ENCODE data around the gene AFP. TPM values are rescaled to one million over a fixed set of nuclear protein-coding genes. Genes with fewer than 3 reads are reported as not detected.

The AFP gene
- total and polyA plus RNA-seq, 10 of the 15 experiments (the other 5 are each of a cell fraction or from before 2014, with no cell fraction given) = 0.72 TPM; not detected in 9

DNA sequence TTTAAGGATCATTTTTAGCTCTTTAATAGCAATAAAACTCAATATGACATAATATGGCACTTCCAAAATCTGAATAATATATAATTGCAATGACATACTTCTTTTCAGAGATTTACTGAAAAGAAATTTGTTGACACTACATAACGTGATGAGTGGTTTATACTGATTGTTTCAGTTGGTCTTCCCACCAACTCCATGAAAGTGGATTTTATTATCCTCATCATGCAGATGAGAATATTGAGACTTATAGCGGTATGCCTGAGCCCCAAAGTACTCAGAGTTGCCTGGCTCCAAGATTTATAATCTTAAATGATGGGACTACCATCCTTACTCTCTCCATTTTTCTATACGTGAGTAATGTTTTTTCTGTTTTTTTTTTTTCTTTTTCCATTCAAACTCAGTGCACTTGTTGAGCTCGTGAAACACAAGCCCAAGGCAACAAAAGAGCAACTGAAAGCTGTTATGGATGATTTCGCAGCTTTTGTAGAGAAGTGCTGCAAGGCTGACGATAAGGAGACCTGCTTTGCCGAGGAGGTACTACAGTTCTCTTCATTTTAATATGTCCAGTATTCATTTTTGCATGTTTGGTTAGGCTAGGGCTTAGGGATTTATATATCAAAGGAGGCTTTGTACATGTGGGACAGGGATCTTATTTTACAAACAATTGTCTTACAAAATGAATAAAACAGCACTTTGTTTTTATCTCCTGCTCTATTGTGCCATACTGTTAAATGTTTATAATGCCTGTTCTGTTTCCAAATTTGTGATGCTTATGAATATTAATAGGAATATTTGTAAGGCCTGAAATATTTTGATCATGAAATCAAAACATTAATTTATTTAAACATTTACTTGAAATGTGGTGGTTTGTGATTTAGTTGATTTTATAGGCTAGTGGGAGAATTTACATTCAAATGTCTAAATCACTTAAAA lies 16.6 kb upstream of the AFP start:
- Histone ChIP-seq H3K36me3 (ENCODE audit: control insufficient read depth in 2 of 2, insufficient read depth in 2 of 2, low read length in 1 of 2) (no peaks in the 10 kb centered on the region), H2AFZ (ENCODE audit: control insufficient read depth, low read depth, low read length) (no peak overlapping the region), H3K4me1 (ENCODE audit: control insufficient read depth, insufficient read depth, low read length) (no peaks in the 10 kb centered on the region), H3K4me2 (ENCODE audit: control insufficient read depth, insufficient read depth) (no peak overlapping the region), H3K27me3 (replicated peaks in 1 of 2; ENCODE audit: control insufficient read depth in 2 of 2, insufficient read depth in 2 of 2, low read length in 1 of 2) (no peaks in the 10 kb centered on the region), H3K9me3 (replicated peaks; ENCODE audit: control insufficient read depth, insufficient read depth, low read length) (no peaks in the 10 kb centered on the region), H3K4me3 (no peak overlapping the region), H3K79me2 (ENCODE audit: control insufficient read depth, insufficient read depth, low read length) (no peaks in the 10 kb centered on the region), H3K9ac (ENCODE audit: control insufficient read depth, insufficient read depth, low read length) (no peak overlapping the region), H4K20me1 (ENCODE audit: control insufficient read depth, insufficient read depth) (no peaks in the 10 kb centered on the region), H3K27ac (ENCODE audit: control insufficient read depth, insufficient read depth) (no peak overlapping the region)
- ChIA-PET SMC1A (ENCODE audit: uncharacterized antibody, unreplicated experiment) (no interaction called here), CTCF (interaction anchor here (0.7 to 2.0 kb wide), 2 partner anchors 27 to 28 kb away, joined by 3 to 8 read pairs; no protein-coding TSS in a partner anchor), RAD21 (ENCODE audit: unreplicated experiment) (no interaction called here), POLR2A (no interaction called here)
- BruUV-seq (replicated peaks) = no TSS peak
- no peak for TF ChIP-seq BCL3 (IDR thresholded peaks at IDR 0.05; ENCODE audit: borderline replicate concordance, insufficient read depth, low read depth, low read length, poor library complexity, severe bottlenecking)
- TF ChIP-seq BACH1 (IDR thresholded peaks at IDR 0.05; ENCODE audit: borderline replicate concordance) = no peak
- no peak for TF ChIP-seq TBL1XR1 (IDR thresholded peaks at IDR 0.05; ENCODE audit: low read depth, low read length)
- TF ChIP-seq YBX1 (IDR thresholded peaks at IDR 0.05) = no peak
- TF ChIP-seq JUND (IDR thresholded peaks at IDR 0.05; ENCODE audit: low read depth, low read length) = no peak
- TF ChIP-seq TARDBP (IDR thresholded peaks at IDR 0.05; ENCODE audit: borderline replicate concordance) = no peak
- no peak for TF ChIP-seq ZNF24 (IDR thresholded peaks at IDR 0.05)
- no peak for TF ChIP-seq NFYA (IDR thresholded peaks at IDR 0.05; ENCODE audit: borderline replicate concordance, low read depth, low read length)
- TF ChIP-seq SREBF2 (IDR thresholded peaks at IDR 0.05; ENCODE audit: low read length) = no peak
- TF ChIP-seq ELK1 (IDR thresholded peaks at IDR 0.05; ENCODE audit: low read depth, low read length) = no peak
- no peak for TF ChIP-seq MTA3 (IDR thresholded peaks at IDR 0.05; ENCODE audit: borderline replicate concordance, low read length)
- no peak for TF ChIP-seq RBBP5 (conservative IDR thresholded peaks at IDR 0.05)
- TF ChIP-seq STAT3 (IDR thresholded peaks at IDR 0.05; ENCODE audit: low read depth, low read length) = no peak
- no peak for TF ChIP-seq ETV6 (conservative IDR thresholded peaks at IDR 0.05 in 1 of 2, IDR thresholded peaks at IDR 0.05 in 1 of 2; ENCODE audit: borderline replicate concordance in 1 of 2, low read depth in 1 of 2)
- TF ChIP-seq HCFC1 (IDR thresholded peaks at IDR 0.05; ENCODE audit: low read length) = no peak
- 13% methylated on average over 7 of the region's 7 CpGs for WGBS (ENCODE audit: insufficient coverage, insufficient replicate concordance, low lambda C conversion rate, missing lambda C conversion rate)
- no peak for FAIRE-seq
- DNase-seq (ENCODE audit: low read depth, low spot score) = no peak
- intact Hi-C loops (cut with micrococcal nuclease; ENCODE audit: unreplicated experiment) = no loop called here
- in situ Hi-C loops (cut with MboI) = no loop called here
- ATAC-seq = no peak
